ENCODE data around the gene RTL5. TPM values are rescaled to one million over a fixed set of nuclear protein-coding genes. Genes with fewer than 3 reads are reported as not detected.

The RTL5 gene
- total RNA-seq, 1 donor = 2.2 TPM

- H4K20me1 ChIP-seq (ENCODE audit: insufficient read depth, low read length) = peaks cover 2% of the 10 kb centered on the region
- no peaks in the 10 kb centered on the region for H3K36me3 ChIP-seq (ENCODE audit: insufficient read depth, low read length)
- no peak overlapping the region for H2AFZ ChIP-seq (ENCODE audit: low read length)
- DNase-seq (ENCODE audit: insufficient read length, low spot score, missing footprints) = peak; percentile 47
- H3K9me3 ChIP-seq (ENCODE audit: low read depth, low read length) = no peaks in the 10 kb centered on the region
- peaks cover 32% of the 10 kb centered on the region for H3K27me3 ChIP-seq (ENCODE audit: insufficient read depth, low read length)
- H3K27ac ChIP-seq (ENCODE audit: low read depth, low read length) = no peak overlapping the region
- H3K79me2 ChIP-seq (ENCODE audit: insufficient read depth, low read length) = no peaks in the 10 kb centered on the region
- TF ChIP-seq CTCF (IDR thresholded peaks at IDR 0.05; ENCODE audit: extremely low read depth, low read depth, low read length) = no peak
- no peak overlapping the region for H3K4me3 ChIP-seq (ENCODE audit: insufficient read depth, low read length)
- H3K4me1 ChIP-seq (ENCODE audit: insufficient read depth, low read length) = no peaks in the 10 kb centered on the region
- no peak overlapping the region for H3K4me2 ChIP-seq (ENCODE audit: insufficient read depth, low read length)
Measured at GRCh38 chrX:72107841-72108595, 23.7 kb downstream of the RTL5 start.

- peaks cover 2% of the 10 kb centered on the region for H4K20me1 ChIP-seq (ENCODE audit: insufficient read depth, low read length)
- peak; percentile 19 for DNase-seq (ENCODE audit: insufficient read length, low spot score, missing footprints)
- TF ChIP-seq CTCF (IDR thresholded peaks at IDR 0.05; ENCODE audit: extremely low read depth, low read depth, low read length) = no peak
- H3K79me2 ChIP-seq (ENCODE audit: insufficient read depth, low read length) = no peaks in the 10 kb centered on the region
- peaks cover 37% of the 10 kb centered on the region for H3K27me3 ChIP-seq (ENCODE audit: insufficient read depth, low read length)
- H3K36me3 ChIP-seq (ENCODE audit: insufficient read depth, low read length) = no peaks in the 10 kb centered on the region
- no peak overlapping the region for H3K27ac ChIP-seq (ENCODE audit: low read depth, low read length)
- H2AFZ ChIP-seq (ENCODE audit: low read length) = no peak overlapping the region
- H3K9me3 ChIP-seq (ENCODE audit: low read depth, low read length) = no peaks in the 10 kb centered on the region
- H3K4me2 ChIP-seq (ENCODE audit: insufficient read depth, low read length) = no peak overlapping the region
- H3K4me1 ChIP-seq (ENCODE audit: insufficient read depth, low read length) = no peaks in the 10 kb centered on the region
- no peak overlapping the region for H3K4me3 ChIP-seq (ENCODE audit: insufficient read depth, low read length)
Measured at GRCh38 chrX:72107320-72107719, 24.4 kb downstream of the RTL5 start.

GRCh38 chrX:72105436-72105835, 26.3 kb downstream of the RTL5 start:
- DNase-seq (ENCODE audit: insufficient read length, low spot score, missing footprints) = peak; percentile 43
- Histone ChIP-seq H2AFZ (ENCODE audit: low read length) (no peak overlapping the region), H3K9me3 (ENCODE audit: low read depth, low read length) (no peaks in the 10 kb centered on the region), H3K4me3 (ENCODE audit: insufficient read depth, low read length) (no peak overlapping the region), H3K79me2 (ENCODE audit: insufficient read depth, low read length) (no peaks in the 10 kb centered on the region), H3K36me3 (ENCODE audit: insufficient read depth, low read length) (no peaks in the 10 kb centered on the region), H3K4me1 (ENCODE audit: insufficient read depth, low read length) (no peaks in the 10 kb centered on the region), H3K4me2 (ENCODE audit: insufficient read depth, low read length) (no peak overlapping the region), H3K27me3 (ENCODE audit: insufficient read depth, low read length) (peaks cover 43% of the 10 kb centered on the region), H4K20me1 (ENCODE audit: insufficient read depth, low read length) (peaks cover 2% of the 10 kb centered on the region), H3K27ac (ENCODE audit: low read depth, low read length) (no peak overlapping the region)
- no peak for TF ChIP-seq CTCF (IDR thresholded peaks at IDR 0.05; ENCODE audit: extremely low read depth, low read depth, low read length)

GRCh38 chrX:72102760-72103159, 29.0 kb downstream of the RTL5 start:
- no peaks in the 10 kb centered on the region for H3K4me1 ChIP-seq (ENCODE audit: insufficient read depth, low read length)
- no peaks in the 10 kb centered on the region for H3K79me2 ChIP-seq (ENCODE audit: insufficient read depth, low read length)
- no peaks in the 10 kb centered on the region for H3K9me3 ChIP-seq (ENCODE audit: low read depth, low read length)
- no peak overlapping the region for H3K4me3 ChIP-seq (ENCODE audit: insufficient read depth, low read length)
- H3K27me3 ChIP-seq (ENCODE audit: insufficient read depth, low read length) = peaks cover 44% of the 10 kb centered on the region
- H2AFZ ChIP-seq (ENCODE audit: low read length) = no peak overlapping the region
- H3K4me2 ChIP-seq (ENCODE audit: insufficient read depth, low read length) = no peak overlapping the region
- TF ChIP-seq CTCF (IDR thresholded peaks at IDR 0.05; ENCODE audit: extremely low read depth, low read depth, low read length) = no peak
- no peak overlapping the region for H3K27ac ChIP-seq (ENCODE audit: low read depth, low read length)
- no peaks in the 10 kb centered on the region for H3K36me3 ChIP-seq (ENCODE audit: insufficient read depth, low read length)
- DNase-seq (ENCODE audit: insufficient read length, low spot score, missing footprints) = no peak
- H4K20me1 ChIP-seq (ENCODE audit: insufficient read depth, low read length) = peaks cover 5% of the 10 kb centered on the region
